Natural killer cell (primary cell): ENCODE results near the gene PLEKHH2. TPM values are rescaled to one million over a fixed set of nuclear protein-coding genes. Genes with fewer than 3 reads are reported as not detected.

ENCODE experiments used
- ATAC-seq, 3 donors: fragments of 150-1000 bp in 2 of 3; fragments of 200-7000 bp in 1 of 3; cut with Tn5 transposase; 1 replicate in 1 of 3; 2 replicates in 2 of 3; pipeline ENCODE4 v1.10.0; 2021; ENCODE audit warnings: mild to moderate bottlenecking in 2 of 3, moderate library complexity in 2 of 3
- DNase-seq, 2 donors: peaks; one replicate each; pipeline versions ENCODE4 v3.0.0 to v3.0.0-alpha.2; 2013 to 2021; ENCODE audit warnings: mixed read lengths in 1 of 2
- H3K27ac ChIP-seq: one replicate; pipeline ENCODE4 v1.5.1; 2013; ENCODE audit warnings: mild to moderate bottlenecking, low read length
- H3K27me3 ChIP-seq: one replicate; pipeline ENCODE4 v1.6.1; 2013; ENCODE audit warnings: low read length; ENCODE audit not compliant: control insufficient read depth, insufficient read depth
- H3K36me3 ChIP-seq: one replicate; pipeline ENCODE4 v1.6.1; 2013; ENCODE audit warnings: low read length; ENCODE audit not compliant: control insufficient read depth, insufficient read depth
- H3K4me1 ChIP-seq: one replicate; pipeline ENCODE4 v1.6.1; 2013; ENCODE audit warnings: low read length; ENCODE audit not compliant: control insufficient read depth, insufficient read depth
- H3K4me3 ChIP-seq: one replicate; pipeline ENCODE4 v1.5.1; 2013; ENCODE audit warnings: low read length
- H3K9me3 ChIP-seq: one replicate; pipeline ENCODE4 v1.6.1; 2013; ENCODE audit warnings: low read length; ENCODE audit not compliant: control insufficient read depth, insufficient read depth
- H3K27ac Mint-ChIP-seq, 2 donors: one replicate each; pipeline ENCODE4 v1.8.0; 2022; ENCODE audit warnings: mild to moderate bottlenecking in 2 of 2, mixed read lengths in 2 of 2, moderate library complexity in 1 of 2
- H3K27me3 Mint-ChIP-seq, 2 donors: one replicate each; pipeline ENCODE4 v1.8.0; 2022; ENCODE audit warnings: low read depth in 2 of 2, mixed read lengths in 2 of 2
- H3K36me3 Mint-ChIP-seq: one replicate; pipeline ENCODE4 v1.8.0; 2022; ENCODE audit warnings: mixed read lengths
- H3K4me1 Mint-ChIP-seq, 2 donors: one replicate each; pipeline ENCODE4 v1.8.0; 2022; ENCODE audit warnings: mixed read lengths in 2 of 2
- H3K4me3 Mint-ChIP-seq: one replicate; pipeline ENCODE4 v1.8.0; 2022; ENCODE audit warnings: mild to moderate bottlenecking, moderate library complexity, mixed read lengths
- H3K9me3 Mint-ChIP-seq, 2 donors: one replicate each; pipeline ENCODE4 v1.8.0; 2022; ENCODE audit warnings: mixed read lengths in 2 of 2
- WGBS: methylation state at CpG from one replicate; pipeline ENCODE4 v1.1.7; 2013; ENCODE audit warnings: missing lambda C conversion rate; ENCODE audit not compliant: insufficient coverage; 5-methylcytosine and 5-hydroxymethylcytosine counted together
- intact Hi-C: fragments of 100-400 bp; cut with micrococcal nuclease; formaldehyde crosslinking; loops from one replicate; pipeline ENCODE4 v1.14.2; 2022
- total RNA-seq, 4 donors: library from RNA; stranded (reverse); fragments of 120-200 nt in 1 of 4; gene quantifications; one replicate each; pipeline versions ENCODE4 v1.2.3 to v1.2.4, GENCODE V29; 2013 to 2022
- TF ChIP-seq, protein P1 (sequence below): fragments of 200-600 bp; IDR thresholded peaks from one replicate; pipeline ENCODE4 v1.8.0; 2022; ENCODE audit warnings: antibody characterized with exemption

The PLEKHH2 gene
- total RNA-seq, 3 donors from 2014 or later (not counting 1 experiment from before 2014, with no cell fraction given): 0.07 to 0.28 (median 0.19) TPM

DNA sequence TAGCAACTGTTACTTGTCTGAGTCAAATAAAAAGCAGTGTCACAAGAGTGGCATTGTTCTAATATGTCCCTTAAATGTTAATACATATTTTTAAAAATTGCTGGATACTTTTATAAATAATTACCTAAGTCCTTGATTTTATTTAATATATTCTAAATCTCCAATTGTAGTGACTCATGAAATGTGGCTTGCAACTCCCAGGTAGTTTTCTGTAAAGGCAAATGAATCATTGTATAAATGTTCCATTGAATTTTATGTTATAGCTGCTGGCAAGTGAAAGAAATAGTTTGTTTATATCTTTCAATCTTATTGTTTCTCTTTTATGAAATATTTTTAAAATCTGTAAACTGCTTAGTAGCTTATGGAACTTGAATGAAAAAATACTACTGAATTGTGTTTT lies 71.8 kb downstream of the PLEKHH2 start:
- no peaks in the 10 kb centered on the region for H3K36me3 Mint-ChIP-seq
- no peak for DNase-seq
- TF ChIP-seq, protein P1, sequence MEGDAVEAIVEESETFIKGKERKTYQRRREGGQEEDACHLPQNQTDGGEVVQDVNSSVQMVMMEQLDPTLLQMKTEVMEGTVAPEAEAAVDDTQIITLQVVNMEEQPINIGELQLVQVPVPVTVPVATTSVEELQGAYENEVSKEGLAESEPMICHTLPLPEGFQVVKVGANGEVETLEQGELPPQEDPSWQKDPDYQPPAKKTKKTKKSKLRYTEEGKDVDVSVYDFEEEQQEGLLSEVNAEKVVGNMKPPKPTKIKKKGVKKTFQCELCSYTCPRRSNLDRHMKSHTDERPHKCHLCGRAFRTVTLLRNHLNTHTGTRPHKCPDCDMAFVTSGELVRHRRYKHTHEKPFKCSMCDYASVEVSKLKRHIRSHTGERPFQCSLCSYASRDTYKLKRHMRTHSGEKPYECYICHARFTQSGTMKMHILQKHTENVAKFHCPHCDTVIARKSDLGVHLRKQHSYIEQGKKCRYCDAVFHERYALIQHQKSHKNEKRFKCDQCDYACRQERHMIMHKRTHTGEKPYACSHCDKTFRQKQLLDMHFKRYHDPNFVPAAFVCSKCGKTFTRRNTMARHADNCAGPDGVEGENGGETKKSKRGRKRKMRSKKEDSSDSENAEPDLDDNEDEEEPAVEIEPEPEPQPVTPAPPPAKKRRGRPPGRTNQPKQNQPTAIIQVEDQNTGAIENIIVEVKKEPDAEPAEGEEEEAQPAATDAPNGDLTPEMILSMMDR: no peak

DNA sequence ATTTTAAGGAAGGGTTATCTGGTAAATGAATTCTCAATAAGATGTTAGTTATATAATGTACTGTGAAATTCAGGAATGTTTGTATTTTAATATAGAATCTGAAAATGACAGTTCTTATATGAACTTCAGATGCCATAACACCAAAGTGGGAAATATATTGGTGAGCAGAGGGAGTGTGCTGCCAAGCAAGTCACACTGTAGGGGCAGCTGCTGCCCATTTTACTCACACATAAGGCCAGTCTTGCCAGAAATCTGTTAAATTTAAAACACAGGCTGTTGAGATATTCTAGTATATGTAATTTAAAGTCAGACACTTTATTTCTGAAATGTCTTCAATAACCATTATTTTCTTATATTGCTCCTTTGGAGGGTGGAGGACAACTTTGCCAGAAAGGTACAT lies 73.8 kb downstream of the PLEKHH2 start:
- Histone ChIP-seq H3K9me3 (no peaks in the 10 kb centered on the region), H3K4me1 (no peaks in the 10 kb centered on the region), H3K4me3 (no peak overlapping the region), H3K27ac (no peak overlapping the region), H3K36me3 (no peaks in the 10 kb centered on the region), H3K27me3 (peaks cover 6% of the 10 kb centered on the region)
- DNase-seq (no peak), ATAC-seq (no peak)
- TF ChIP-seq, protein P1: no peak
- H3K4me1 Mint-ChIP-seq: no peaks in the 10 kb centered on the region
- intact Hi-C loops: no loop called here
- H3K9me3 Mint-ChIP-seq: no peaks in the 10 kb centered on the region
- H3K4me3 Mint-ChIP-seq: no peak overlapping the region
- H3K27me3 Mint-ChIP-seq: peaks cover 21 to 51% of the 10 kb centered on the region in 2 donors
- no peak overlapping the region for H3K27ac Mint-ChIP-seq
- H3K36me3 Mint-ChIP-seq: no peaks in the 10 kb centered on the region

More for the DNA sequence above, 71.8 kb downstream of the PLEKHH2 start:
- Mint-ChIP-seq H3K27me3 (peaks cover 14 to 38% of the 10 kb centered on the region in 2 donors), H3K9me3 (no peaks in the 10 kb centered on the region), H3K27ac (no peak overlapping the region), H3K4me3 (no peak overlapping the region), H3K4me1 (no peaks in the 10 kb centered on the region)
- ATAC-seq: no peak
- no peak overlapping the region for H3K27ac ChIP-seq
- peaks cover 2% of the 10 kb centered on the region for H3K27me3 ChIP-seq
- intact Hi-C loops: no loop called here
- no peaks in the 10 kb centered on the region for H3K9me3 ChIP-seq
- no peaks in the 10 kb centered on the region for H3K36me3 ChIP-seq
- H3K4me3 ChIP-seq: no peak overlapping the region
- H3K4me1 ChIP-seq: no peaks in the 10 kb centered on the region

DNA sequence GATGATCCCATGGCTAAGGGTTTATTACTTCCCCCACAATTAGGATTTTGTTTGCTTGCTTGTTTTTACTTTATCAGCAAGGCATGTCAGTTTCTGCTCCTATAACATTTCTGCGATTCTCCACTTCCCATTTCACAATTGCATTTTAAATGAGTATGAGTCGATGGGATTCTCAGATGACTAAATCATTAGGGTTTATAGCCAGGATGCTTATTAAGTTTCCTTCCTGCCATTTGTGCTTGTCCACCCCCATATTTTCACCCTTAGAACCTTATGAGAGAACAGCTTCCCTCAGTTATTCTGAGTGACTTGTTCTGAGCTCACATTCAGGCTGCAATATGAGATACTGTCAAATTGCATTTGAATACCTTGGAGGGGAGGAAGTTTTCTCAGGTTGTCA lies 77.1 kb downstream of the PLEKHH2 start:
- no peak overlapping the region for H3K27ac ChIP-seq
- no peak for DNase-seq
- no peak overlapping the region for H3K4me3 ChIP-seq
- no peaks in the 10 kb centered on the region for H3K9me3 ChIP-seq
- Mint-ChIP-seq H3K9me3 (no peaks in the 10 kb centered on the region), H3K27me3 (peaks cover 18 to 51% of the 10 kb centered on the region in 2 donors), H3K4me3 (no peak overlapping the region), H3K36me3 (no peaks in the 10 kb centered on the region), H3K27ac (no peak overlapping the region), H3K4me1 (no peaks in the 10 kb centered on the region)
- TF ChIP-seq, protein P1: no peak
- no peaks in the 10 kb centered on the region for H3K4me1 ChIP-seq
- intact Hi-C loops: no loop called here
- no peaks in the 10 kb centered on the region for H3K36me3 ChIP-seq
- H3K27me3 ChIP-seq: peaks cover 6% of the 10 kb centered on the region
- WGBS: no CpG with 5 or more reads among the region's 2 CpGs
- ATAC-seq: no peak

DNA sequence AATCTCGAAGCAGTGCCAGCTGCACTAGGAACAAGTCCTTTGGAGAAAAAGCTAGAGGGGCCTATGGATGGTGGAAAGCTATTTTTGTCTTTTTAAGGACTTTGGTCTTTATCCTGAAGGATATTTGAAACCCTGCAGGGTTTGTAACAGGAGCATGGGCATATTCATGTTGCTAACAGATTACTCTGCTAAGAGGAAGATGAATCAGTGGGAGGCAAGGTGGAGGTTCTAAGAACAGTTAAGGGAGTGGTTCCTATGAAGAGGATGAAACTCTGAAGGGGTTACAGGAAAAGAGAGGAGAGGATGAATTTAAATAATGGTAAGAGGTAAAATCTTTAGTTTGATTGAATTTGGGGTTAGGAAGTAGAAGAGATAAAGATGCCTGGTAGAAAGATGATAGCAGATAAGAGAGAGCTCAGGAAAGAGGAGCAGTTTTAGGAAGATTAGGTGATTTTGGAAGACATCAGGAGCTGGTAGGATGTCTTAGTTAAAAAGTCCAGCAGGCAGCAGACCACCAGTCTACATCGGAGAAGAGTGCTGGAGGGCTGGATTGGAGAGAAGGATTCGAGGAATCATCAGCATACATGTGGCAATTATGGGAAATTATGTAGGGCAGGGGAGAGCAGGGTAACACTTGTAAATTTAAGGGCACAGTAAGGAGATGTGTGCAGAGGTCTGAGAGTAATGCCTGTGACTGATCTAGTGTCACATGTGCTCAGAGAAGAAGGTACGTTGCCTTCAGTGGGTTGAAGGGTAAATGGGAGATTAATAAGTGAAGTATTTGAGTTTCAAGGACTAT lies 78.4 kb downstream of the PLEKHH2 start:
- intact Hi-C loops: no loop called here
- H3K4me1 Mint-ChIP-seq: no peaks in the 10 kb centered on the region
- no peak for DNase-seq
- H3K9me3 Mint-ChIP-seq: no peaks in the 10 kb centered on the region
- H3K36me3 Mint-ChIP-seq: no peaks in the 10 kb centered on the region
- 86% methylated on average over 4 of the region's 4 CpGs for WGBS
- peaks cover 6% of the 10 kb centered on the region for H3K27me3 ChIP-seq
- H3K9me3 ChIP-seq: no peaks in the 10 kb centered on the region
- no peak for ATAC-seq
- H3K4me3 ChIP-seq: no peak overlapping the region
- H3K4me1 ChIP-seq: no peaks in the 10 kb centered on the region
- no peak overlapping the region for H3K27ac ChIP-seq
- TF ChIP-seq, protein P1: no peak
- H3K27me3 Mint-ChIP-seq: peaks cover 18 to 42% of the 10 kb centered on the region in 2 donors
- no peaks in the 10 kb centered on the region for H3K36me3 ChIP-seq
- H3K27ac Mint-ChIP-seq: no peak overlapping the region
- H3K4me3 Mint-ChIP-seq: no peak overlapping the region
